T-helper 1 cell treated with Interleukin-12 subunit alpha and Interleukin-12 subunit beta and Interleukin-4 antibody, amounts not matched to agents 30 ng/mL and 1 ng/mL, for 36 hours (primary cell): Measurements from ENCODE around the gene ZP3. TPM values are rescaled to one million over a fixed set of nuclear protein-coding genes. Genes with fewer than 3 reads are reported as not detected.
"Not testable (repeated sequence)": the region's sequence is repeated elsewhere in the genome, so short reads cannot be mapped to it uniquely, and the experiment has no call there.

Experiments
- intact Hi-C: fragments of 100-400 bp; cut with micrococcal nuclease; formaldehyde crosslinking; loops from one replicate; pipeline ENCODE4 v1.15.1; 2024
- total RNA-seq: library from RNA; stranded (reverse); gene quantifications from 2 replicates; pipeline ENCODE4 v1.2.3, GENCODE V29; 2022

The ZP3 gene
- total RNA-seq, 1 donor from 2014 or later = 6.6 TPM

- intact Hi-C loops = not testable (repeated sequence)
Measured at GRCh38 chr7:76439120-76439888, 14.6 kb downstream of the ZP3 start.

DNA sequence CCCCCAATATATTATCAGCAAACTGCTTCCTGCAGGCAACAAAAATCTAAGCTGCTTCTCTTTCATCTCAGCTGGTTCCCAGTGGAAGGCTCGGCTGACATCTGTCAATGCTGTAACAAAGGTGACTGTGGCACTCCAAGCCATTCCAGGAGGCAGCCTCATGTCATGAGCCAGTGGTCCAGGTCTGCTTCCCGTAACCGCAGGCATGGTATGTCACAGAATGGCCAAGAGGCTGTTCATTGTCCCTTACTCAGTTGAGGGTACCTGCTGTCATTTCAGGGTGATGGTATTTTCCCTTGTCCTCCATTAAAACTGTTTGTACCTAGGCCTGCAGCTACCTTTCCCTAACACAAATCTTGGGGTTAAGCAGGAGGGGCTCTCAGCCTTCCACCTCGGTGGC, 15.7 kb downstream of the ZP3 start:
- intact Hi-C loops = not testable (repeated sequence)

DNA sequence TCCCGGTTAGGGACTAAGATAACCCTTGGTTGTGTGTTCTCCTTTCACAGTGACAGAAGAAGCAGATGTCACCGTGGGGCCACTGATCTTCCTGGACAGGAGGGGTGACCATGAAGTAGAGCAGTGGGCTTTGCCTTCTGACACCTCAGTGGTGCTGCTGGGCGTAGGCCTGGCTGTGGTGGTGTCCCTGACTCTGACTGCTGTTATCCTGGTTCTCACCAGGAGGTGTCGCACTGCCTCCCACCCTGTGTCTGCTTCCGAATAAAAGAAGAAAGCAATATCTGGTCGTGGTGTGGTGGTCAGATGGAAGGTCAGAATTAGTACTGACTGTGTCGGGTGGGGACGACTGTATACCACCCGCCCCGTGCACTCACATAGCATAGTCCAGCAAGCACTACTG, 17.0 kb downstream of the ZP3 start:
- intact Hi-C loops = not testable (repeated sequence)

- intact Hi-C loops = not testable (repeated sequence)
Measured at GRCh38 chr7:76442664-76443446, 18.1 kb downstream of the ZP3 start.

DNA sequence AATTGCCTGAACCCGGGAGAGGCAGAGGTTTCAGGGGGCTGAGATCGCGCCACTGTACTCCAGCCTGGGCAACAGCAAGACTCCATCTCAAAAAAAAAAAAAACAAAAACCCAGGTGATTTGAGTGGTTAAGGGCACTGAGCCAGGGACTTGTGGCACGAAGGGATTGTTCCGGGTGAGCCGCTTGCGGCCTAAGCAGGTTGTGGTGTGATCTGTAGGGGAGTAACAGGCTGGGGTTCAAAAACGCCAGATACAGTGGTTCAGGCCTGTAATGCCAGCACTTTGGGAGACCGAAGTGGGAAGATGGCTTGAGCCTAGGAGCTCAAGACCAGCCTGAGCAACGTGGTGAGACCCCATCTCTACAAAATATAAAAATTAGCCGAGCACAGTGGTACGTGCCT, 19.1 kb downstream of the ZP3 start:
- intact Hi-C loops = not testable (repeated sequence)

DNA sequence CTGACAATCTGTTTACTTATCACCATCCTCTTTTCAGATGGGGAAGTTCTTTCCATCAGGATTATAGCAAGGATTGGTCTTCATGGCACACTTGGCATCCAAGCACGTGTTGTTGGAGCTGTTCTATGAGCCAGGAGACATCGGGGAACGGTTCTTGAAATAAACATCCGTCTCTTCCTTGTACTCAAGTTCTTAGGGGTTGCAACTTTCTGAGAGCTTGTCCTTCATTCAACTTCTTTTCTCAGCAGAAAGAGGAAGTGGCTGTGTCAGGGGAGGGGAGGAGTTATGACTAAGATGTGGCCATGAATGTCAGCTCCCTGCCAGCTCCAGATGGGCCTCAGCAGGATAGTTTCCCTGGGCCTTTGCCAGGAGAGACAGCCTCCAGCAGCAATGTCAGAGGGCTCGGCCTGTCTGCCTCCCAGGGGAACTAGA, 20.8 kb downstream of the ZP3 start:
- intact Hi-C loops = not testable (repeated sequence)

- intact Hi-C loops = not testable (repeated sequence)
Measured at GRCh38 chr7:76457017-76457416, 32.3 kb downstream of the ZP3 start.

- intact Hi-C loops = not testable (repeated sequence)
Measured at GRCh38 chr7:76458504-76458903, 33.8 kb downstream of the ZP3 start.

GRCh38 chr7:76460767-76461166, 36.0 kb downstream of the ZP3 start:
- intact Hi-C loops = not testable (repeated sequence)

DNA sequence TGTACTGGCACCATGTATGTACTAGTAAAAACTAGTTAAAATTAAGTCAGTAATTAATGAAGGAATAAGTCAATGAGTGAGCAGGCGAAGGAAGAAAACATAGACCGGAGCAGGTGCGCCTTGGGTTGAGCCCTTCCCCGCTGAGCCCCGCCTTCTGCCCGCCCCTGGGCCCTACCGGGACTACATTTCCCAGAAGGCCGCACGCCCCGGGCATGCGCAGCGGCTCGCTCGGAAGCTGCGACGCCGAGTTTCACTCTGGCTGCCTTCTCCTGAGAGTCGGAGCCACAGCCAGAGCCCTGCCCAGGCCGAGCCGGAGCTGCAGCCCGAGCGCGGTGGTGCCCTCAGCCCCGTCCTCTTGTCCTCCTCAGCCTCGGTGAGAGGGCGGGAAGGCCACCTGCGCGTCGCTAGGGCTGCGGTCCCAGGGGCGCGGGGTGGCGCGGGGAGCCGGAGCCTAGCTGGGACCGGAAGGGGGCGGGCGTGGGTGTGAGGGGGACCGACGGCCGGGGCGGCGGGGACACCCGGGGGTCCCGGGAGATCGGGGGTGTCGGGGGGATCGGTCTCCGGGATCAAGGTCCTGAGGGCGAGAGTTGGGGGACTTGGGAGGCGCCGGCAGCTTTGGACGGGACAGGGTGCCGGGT, 36.8 kb downstream of the ZP3 start, which contains the start of gene DTX2:
DTX2 (plus strand) TSS at position 246 of the 638 bp plus-strand sequence. CDS start 18,801 bp downstream, outside the sequence.
- intact Hi-C loops = not testable (repeated sequence)

DNA sequence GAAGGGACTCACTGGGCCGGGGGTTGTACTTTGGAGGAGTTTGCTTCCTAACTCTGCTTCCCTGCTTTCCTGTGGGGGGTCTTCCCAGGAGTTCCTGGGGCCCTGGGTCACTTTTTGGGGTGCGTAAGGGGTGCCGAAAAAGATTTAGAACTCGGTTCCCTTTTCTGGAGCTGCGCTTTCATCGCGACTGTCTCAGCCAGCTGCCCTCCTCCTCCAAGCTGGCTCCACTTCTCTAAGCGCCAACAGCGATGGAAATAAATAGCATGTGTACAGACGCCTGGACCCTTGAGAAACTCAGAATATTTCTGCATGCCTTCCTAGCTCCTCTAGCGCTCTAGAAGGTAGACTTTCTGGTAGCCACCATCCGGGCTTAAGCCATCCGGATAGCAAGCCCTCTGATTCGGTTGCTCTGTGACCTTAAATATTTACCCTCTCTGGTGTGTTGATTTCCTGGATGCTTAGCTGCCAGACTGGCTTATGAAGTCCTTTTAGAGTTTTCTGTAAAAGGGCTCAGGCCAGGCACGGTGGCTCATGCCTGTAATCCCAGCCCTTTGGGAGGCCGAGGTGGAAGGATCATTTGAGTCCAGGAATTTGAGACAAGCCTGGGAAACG, 37.6 kb downstream of the ZP3 start:
- intact Hi-C loops = not testable (repeated sequence)

GRCh38 chr7:76464959-76465358, 40.2 kb downstream of the ZP3 start:
- intact Hi-C loops = not testable (repeated sequence)

DNA sequence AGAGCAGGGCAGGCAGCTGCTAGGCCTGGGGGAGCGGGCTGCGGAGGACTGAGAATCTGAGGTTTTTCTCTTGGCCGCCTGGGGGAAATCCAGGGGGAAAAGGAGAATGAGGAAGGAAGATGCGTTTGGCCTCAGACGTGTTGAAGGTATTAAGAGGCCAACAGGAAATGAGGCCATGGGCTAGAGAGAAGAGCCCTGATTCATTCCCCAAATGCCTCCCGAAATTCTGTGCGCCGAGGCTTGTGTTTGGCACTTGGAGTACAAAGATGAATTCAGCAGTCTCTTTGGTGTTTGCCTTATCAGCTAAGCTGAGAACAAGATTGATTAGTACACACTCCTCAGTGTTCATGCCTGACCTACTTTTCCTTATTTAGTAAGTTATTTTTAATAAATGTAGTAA, 41.2 kb downstream of the ZP3 start:
- intact Hi-C loops = not testable (repeated sequence)

- intact Hi-C loops = not testable (repeated sequence)
Measured at GRCh38 chr7:76467743-76468404, 43.1 kb downstream of the ZP3 start.

DNA sequence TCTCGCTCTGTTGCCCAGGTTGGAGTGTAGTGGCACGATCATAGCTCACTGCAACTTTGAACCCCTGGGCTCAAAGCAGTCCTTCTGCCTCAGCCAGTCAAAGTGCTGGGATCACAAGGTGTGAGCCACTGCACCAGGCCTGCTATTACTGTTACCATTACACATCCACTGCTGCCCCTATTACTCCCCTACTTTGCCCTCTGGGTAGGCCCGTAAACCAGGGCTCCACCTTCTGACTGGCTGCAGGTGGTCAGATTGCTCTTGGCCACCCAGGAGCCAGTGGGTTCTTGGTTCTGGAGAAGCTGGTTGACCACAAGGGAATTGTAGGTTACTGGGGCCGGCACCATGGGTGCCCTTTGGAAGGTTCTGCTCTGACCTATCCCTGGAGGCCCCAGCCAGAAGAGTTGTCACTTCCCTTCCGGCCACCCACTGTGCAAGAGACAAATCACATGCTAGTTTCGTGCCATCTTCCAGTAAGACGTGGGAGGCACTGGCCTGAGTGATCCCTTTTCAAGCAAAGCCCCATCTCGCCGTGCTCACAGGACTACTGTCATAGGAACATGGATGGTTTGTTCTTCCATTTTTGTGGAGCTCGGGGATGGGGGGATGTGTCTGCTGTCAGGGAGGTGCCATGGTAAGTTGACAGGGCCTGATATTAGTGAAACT, 46.9 kb downstream of the ZP3 start:
- intact Hi-C loops = not testable (repeated sequence)

DNA sequence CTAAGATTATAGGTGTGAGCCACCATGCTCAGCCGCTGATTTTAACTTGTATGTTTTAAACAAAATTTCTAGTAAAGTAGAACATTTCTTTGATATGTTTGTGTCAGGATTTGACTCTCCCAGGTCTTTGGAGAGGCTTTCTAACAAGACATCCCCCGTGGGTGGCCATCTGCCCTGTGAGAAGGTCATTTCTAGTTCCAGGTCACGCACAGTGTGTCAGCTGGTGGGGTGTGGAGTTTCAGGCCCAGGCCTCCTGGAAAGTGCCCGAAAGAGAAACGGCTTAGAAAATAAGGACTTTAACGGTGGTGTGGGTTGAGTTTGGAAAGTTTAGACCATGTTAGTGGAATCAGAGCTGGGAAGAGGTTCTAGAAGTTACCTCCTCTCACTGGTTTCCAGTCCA, 48.3 kb downstream of the ZP3 start:
- intact Hi-C loops = not testable (repeated sequence)

DNA sequence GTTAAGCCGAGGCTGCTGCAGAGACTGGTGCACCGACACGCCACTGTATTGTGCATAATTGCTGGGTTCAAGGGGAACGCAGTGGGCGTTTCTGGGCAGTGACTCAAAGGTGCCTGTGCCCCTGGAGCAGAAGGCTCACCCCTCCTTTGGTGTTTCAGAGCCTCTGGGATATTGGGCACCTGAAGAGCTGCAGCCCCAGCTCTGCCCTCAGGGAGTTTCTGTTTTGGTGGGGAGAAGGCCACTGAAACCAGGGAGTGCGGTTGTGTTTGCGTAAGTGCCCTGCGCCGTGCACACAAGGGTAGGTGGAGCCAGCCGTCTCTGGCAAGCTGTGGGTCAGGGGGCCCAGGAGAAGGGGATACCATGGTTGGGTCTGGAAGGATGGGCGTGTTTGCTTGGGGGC, 51.5 kb downstream of the ZP3 start:
- intact Hi-C loops = not testable (repeated sequence)

GRCh38 chr7:76476742-76477474, 52.2 kb downstream of the ZP3 start:
- intact Hi-C loops = not testable (repeated sequence)

DNA sequence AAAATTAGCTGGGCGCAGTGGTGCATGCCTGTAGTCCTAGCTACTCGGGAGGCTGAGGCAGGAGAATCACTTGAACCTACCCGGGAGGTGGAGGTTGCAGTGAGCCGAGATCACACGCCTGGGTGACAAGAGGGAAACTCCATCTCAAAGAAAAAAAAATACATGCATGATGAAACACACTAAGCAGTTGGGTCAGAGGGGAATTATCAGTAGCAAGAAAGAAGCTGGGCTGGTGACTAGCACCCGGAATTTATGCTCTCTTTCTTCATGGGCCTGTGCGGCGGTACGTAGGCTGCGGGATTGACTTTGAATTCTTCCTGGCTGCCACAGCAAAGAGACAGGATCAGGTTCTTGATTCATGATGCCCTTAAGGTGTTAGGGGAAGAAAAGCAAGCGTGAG, 54.9 kb downstream of the ZP3 start:
- intact Hi-C loops = not testable (repeated sequence)
